Measurements from ENCODE around the gene ZNF839.

The ZNF839 gene

GRCh38 chr14:102330806-102331205 is 11.3 kb downstream of the ZNF839 start:
- Histone ChIP-seq H3K9me3 (replicated peaks in 1 of 11) (no peaks in the 10 kb centered on the region), H4K20me1 (peaks cover 0 to 9% (median 0%) of the 10 kb centered on the region in 11 experiments; a peak in 2 of 22 replicates), H3K9ac (no peak overlapping the region), H3K36me3 (peaks cover 45 to 88% (median 69%) of the 10 kb centered on the region in 11 experiments), H3K4me1 (peaks cover 0 to 22% (median 5%) of the 10 kb centered on the region in 10 experiments; a peak in 9 of 20 replicates), H3K27ac (no peak overlapping the region), H3K4me3 (no peak overlapping the region), H3K4me2 (no peak overlapping the region), H3K27me3 (no peaks in the 10 kb centered on the region)
- no peak for TF ChIP-seq Cebpa-rat (IDR thresholded peaks at IDR 0.05)

- Histone ChIP-seq H3K9ac (peak overlapping the region in 4 of 11 experiments; percentile 15 to 22 (median 17); a peak in 2 of 22 replicates), H3K27me3 (no peaks in the 10 kb centered on the region), H3K9me3 (replicated peaks in 1 of 11) (no peaks in the 10 kb centered on the region), H3K4me3 (no peak overlapping the region), H3K4me1 (peaks cover 0 to 24% (median 5%) of the 10 kb centered on the region in 10 experiments; a peak in 9 of 20 replicates), H3K27ac (no peak overlapping the region; a peak in 1 of 22 replicates), H4K20me1 (peaks cover 0 to 13% (median 0%) of the 10 kb centered on the region in 11 experiments; a peak in 2 of 22 replicates), H3K4me2 (peak overlapping the region in 3 of 11 experiments; percentile 31 to 62 (median 52); a peak in 5 of 22 replicates), H3K36me3 (peaks cover 58 to 93% (median 74%) of the 10 kb centered on the region in 11 experiments)
- no peak for TF ChIP-seq Cebpa-rat (IDR thresholded peaks at IDR 0.05)
Measured at GRCh38 chr14:102333390-102333789, 13.8 kb downstream of the ZNF839 start.

GRCh38 chr14:102333795-102334705 is 14.5 kb downstream of the ZNF839 start:
- no peak for TF ChIP-seq Cebpa-rat (IDR thresholded peaks at IDR 0.05)
- Histone ChIP-seq H3K4me1 (peaks cover 0 to 24% (median 5%) of the 10 kb centered on the region in 10 experiments; a peak in 9 of 20 replicates), H3K27me3 (no peaks in the 10 kb centered on the region), H3K36me3 (peaks cover 65 to 96% (median 81%) of the 10 kb centered on the region in 11 experiments), H3K4me2 (no peak overlapping the region), H4K20me1 (peaks cover 0 to 17% (median 0%) of the 10 kb centered on the region in 11 experiments; a peak in 3 of 22 replicates), H3K9me3 (replicated peaks in 1 of 11) (no peaks in the 10 kb centered on the region), H3K27ac (no peak overlapping the region; a peak in 1 of 22 replicates), H3K4me3 (no peak overlapping the region), H3K9ac (0 out of 22 replicates have a peak overlapping the region, but pooled peaks of 2 of the 11 experiments have one; percentile 16 to 22)

- no peak overlapping the region for H3K9ac ChIP-seq
- peaks cover 0 to 19% (median 0%) of the 10 kb centered on the region in 11 experiments; a peak in 3 of 22 replicates for H4K20me1 ChIP-seq
- no peak overlapping the region for H3K4me2 ChIP-seq
- H3K27me3 ChIP-seq, result no peaks in the 10 kb centered on the region
- no peak overlapping the region for H3K27ac ChIP-seq
- H3K9me3 ChIP-seq (replicated peaks in 1 of 11), result no peaks in the 10 kb centered on the region
- H3K4me3 ChIP-seq, result no peak overlapping the region
- H3K4me1 ChIP-seq, result peaks cover 0 to 24% (median 5%) of the 10 kb centered on the region in 10 experiments; a peak in 9 of 20 replicates
- H3K36me3 ChIP-seq, result peaks cover 70 to 98% (median 90%) of the 10 kb centered on the region in 11 experiments
- no peak for TF ChIP-seq Cebpa-rat (IDR thresholded peaks at IDR 0.05)
Measured at GRCh38 chr14:102335163-102335562, 15.6 kb downstream of the ZNF839 start.

GRCh38 chr14:102338724-102339123 is 19.2 kb downstream of the ZNF839 start:
- peaks cover 0 to 27% (median 2%) of the 10 kb centered on the region in 11 experiments; a peak in 8 of 22 replicates for H4K20me1 ChIP-seq
- no peak overlapping the region for H3K4me3 ChIP-seq
- H3K27ac ChIP-seq, result no peak overlapping the region
- H3K9me3 ChIP-seq (replicated peaks in 1 of 11), result no peaks in the 10 kb centered on the region
- no peaks in the 10 kb centered on the region for H3K27me3 ChIP-seq
- peaks cover 91 to 100% (median 97%) of the 10 kb centered on the region in 11 experiments for H3K36me3 ChIP-seq
- H3K9ac ChIP-seq, result no peak overlapping the region
- TF ChIP-seq Cebpa-rat (IDR thresholded peaks at IDR 0.05), result no peak
- no peak overlapping the region for H3K4me2 ChIP-seq
- H3K4me1 ChIP-seq, result peaks cover 0 to 10% (median 0%) of the 10 kb centered on the region in 10 experiments; a peak in 1 of 20 replicates

- Histone ChIP-seq H3K27me3 (no peaks in the 10 kb centered on the region), H3K4me2 (no peak overlapping the region), H3K9ac (no peak overlapping the region), H3K9me3 (replicated peaks in 1 of 11) (no peaks in the 10 kb centered on the region), H3K4me3 (no peak overlapping the region), H3K27ac (no peak overlapping the region), H3K36me3 (peaks cover 92 to 100% (median 96%) of the 10 kb centered on the region in 11 experiments), H4K20me1 (peaks cover 0 to 34% (median 0%) of the 10 kb centered on the region in 11 experiments; a peak in 8 of 22 replicates), H3K4me1 (no peaks in the 10 kb centered on the region)
- TF ChIP-seq Cebpa-rat (IDR thresholded peaks at IDR 0.05), result no peak
Measured at GRCh38 chr14:102341566-102341965, 22.0 kb downstream of the ZNF839 start.

- Histone ChIP-seq H3K4me2 (no peak overlapping the region), H4K20me1 (peaks cover 0 to 31% (median 0%) of the 10 kb centered on the region in 11 experiments; a peak in 8 of 22 replicates), H3K4me1 (no peaks in the 10 kb centered on the region), H3K9me3 (replicated peaks in 1 of 11) (no peaks in the 10 kb centered on the region), H3K9ac (no peak overlapping the region), H3K27ac (no peak overlapping the region), H3K36me3 (peaks cover 92 to 100% (median 96%) of the 10 kb centered on the region in 11 experiments), H3K4me3 (no peak overlapping the region), H3K27me3 (no peaks in the 10 kb centered on the region)
- TF ChIP-seq Cebpa-rat (IDR thresholded peaks at IDR 0.05), result no peak
Measured at GRCh38 chr14:102342238-102342637, 22.7 kb downstream of the ZNF839 start.

GRCh38 chr14:102344084-102344483 is 24.5 kb downstream of the ZNF839 start:
- Histone ChIP-seq H3K4me2 (no peak overlapping the region), H3K9ac (no peak overlapping the region), H3K9me3 (replicated peaks in 1 of 11) (no peaks in the 10 kb centered on the region), H3K36me3 (peaks cover 92 to 100% (median 96%) of the 10 kb centered on the region in 11 experiments), H3K27ac (no peak overlapping the region), H3K27me3 (no peaks in the 10 kb centered on the region), H3K4me1 (no peaks in the 10 kb centered on the region), H4K20me1 (peaks cover 0 to 27% (median 0%) of the 10 kb centered on the region in 11 experiments; a peak in 8 of 22 replicates), H3K4me3 (no peak overlapping the region)
- no peak for TF ChIP-seq Cebpa-rat (IDR thresholded peaks at IDR 0.05)

GRCh38 chr14:102344485-102344884 is 24.9 kb downstream of the ZNF839 start:
- Histone ChIP-seq H3K9ac (no peak overlapping the region), H3K36me3 (peaks cover 92 to 100% (median 96%) of the 10 kb centered on the region in 11 experiments)
- TF ChIP-seq Cebpa-rat (IDR thresholded peaks at IDR 0.05), result no peak

More at GRCh38 chr14:102344485-102344884, 24.9 kb downstream of the ZNF839 start:
- Histone ChIP-seq H3K4me2 (no peak overlapping the region), H3K27ac (no peak overlapping the region), H3K4me1 (no peaks in the 10 kb centered on the region), H3K4me3 (no peak overlapping the region), H4K20me1 (peaks cover 0 to 25% (median 0%) of the 10 kb centered on the region in 11 experiments; a peak in 7 of 22 replicates), H3K27me3 (no peaks in the 10 kb centered on the region), H3K9me3 (replicated peaks in 1 of 11) (no peaks in the 10 kb centered on the region)

All from BLaER1 treated with 17β-estradiol and CSF1 and Interleukin-3, amounts not matched to agents 10 nM and 100 nM (cell line).